Gastrocnemius medialis (tissue), 4 donors: Measurements from ENCODE around the gene C22orf23.

ENCODE experiments used
- CTCF ChIP-seq, 5 experiments: fragments of 450-650 bp in 3 of 5; fragments of 200-600 bp in 2 of 5; sonication (generic) in 2 of 5; IDR thresholded peaks in 4 of 5; conservative IDR thresholded peaks in 1 of 5; 1 replicate in 4 of 5; 2 replicates in 1 of 5; pipeline ENCODE4 v1.5.1; 2016 to 2019; ENCODE audit warnings: antibody characterized with exemption in 5 of 5, mild to moderate bottlenecking in 3 of 5, moderate library complexity in 3 of 5
- POLR2A ChIP-seq, 2 donors: fragments of 450-650 bp; IDR thresholded peaks; one replicate each; pipeline ENCODE4 v1.6.1; 2017; ENCODE audit warnings: antibody characterized with exemption in 2 of 2, mild to moderate bottlenecking in 2 of 2, moderate library complexity in 2 of 2

- no peak for TF ChIP-seq CTCF (IDR thresholded peaks at IDR 0.05 in 4 of 5, conservative IDR thresholded peaks at IDR 0.05 in 1 of 5)
- no peak for TF ChIP-seq POLR2A (IDR thresholded peaks at IDR 0.05)
These were observed 33.3 kb downstream of the C22orf23 start for GRCh38 chr22:37920126-37920525.
